ENCODE results near the gene TMEM53. TPM values are rescaled to one million over a fixed set of nuclear protein-coding genes. Genes with fewer than 3 reads are reported as not detected.

Gene TMEM53
- total and polyA plus RNA-seq, 2 donors (not counting 3 experiments of a cell fraction or from before 2014, with no cell fraction given), result 5.3 to 16.5 TPM

- no peak for FAIRE-seq
- intact Hi-C loops (cut with micrococcal nuclease), result no loop called here
Observed at GRCh38 chr1:44606701-44607281, 67.5 kb downstream of the TMEM53 start.

More at GRCh38 chr1:44606701-44607281, 67.5 kb downstream of the TMEM53 start:
- Histone ChIP-seq H4K20me1 (replicated peaks; ENCODE audit: control insufficient read depth, extremely low read depth, insufficient read depth, low read length) (no peaks in the 10 kb centered on the region), H3K4me1 (ENCODE audit: control insufficient read depth, extremely low read depth, insufficient read depth, low read length) (no peaks in the 10 kb centered on the region), H3K9me3 (replicated peaks; ENCODE audit: control insufficient read depth, insufficient read depth, low read length) (no peaks in the 10 kb centered on the region), H3K27me3 (ENCODE audit: control insufficient read depth in 2 of 2, insufficient read depth in 2 of 2, low read length in 2 of 2) (peaks cover 7% of the 10 kb centered on the region in 2 experiments), H3K27ac (ENCODE audit: insufficient read depth, low read depth, low read length) (no peak overlapping the region), H2AFZ (ENCODE audit: low read depth, low read length) (no peak overlapping the region), H3K9ac (replicated peaks; ENCODE audit: extremely low read depth, insufficient read depth, low read length) (no peak overlapping the region), H3K4me2 (ENCODE audit: insufficient read depth, low read length) (no peak overlapping the region), H3K4me3 (replicated peaks in 1 of 3; ENCODE audit: insufficient read depth in 1 of 3, low read depth in 1 of 3, low read length in 3 of 3) (no peak overlapping the region), H3K79me2 (ENCODE audit: control insufficient read depth, insufficient read depth, low read length) (no peaks in the 10 kb centered on the region), H3K9me1 (replicated peaks; ENCODE audit: control insufficient read depth, extremely low read depth, insufficient read depth, low read length) (no peaks in the 10 kb centered on the region), H3K36me3 (ENCODE audit: control insufficient read depth in 2 of 2, extremely low read depth in 1 of 2, insufficient read depth in 2 of 2, low read length in 2 of 2) (no peaks in the 10 kb centered on the region)
- POLR2A ChIA-PET, result interaction anchor here (0.7 kb wide), 1 partner anchor 265 kb away, joined by 3 read pairs; no protein-coding TSS in a partner anchor
- no peak for TF ChIP-seq POLR2A (IDR thresholded peaks at IDR 0.05; ENCODE audit: low read depth, low read length)
- no peak for TF ChIP-seq CTCF (IDR thresholded peaks at IDR 0.05; ENCODE audit: extremely low read depth in 1 of 2, insufficient read depth in 1 of 2, low read depth in 1 of 2, low read length in 2 of 2)
- no peak for TF ChIP-seq FOS (IDR thresholded peaks at IDR 0.05; ENCODE audit: borderline replicate concordance, insufficient read depth, low read length)
- TF ChIP-seq MYC (IDR thresholded peaks at IDR 0.05; ENCODE audit: low read depth, low read length), result no peak
- TF ChIP-seq GATA2 (IDR thresholded peaks at IDR 0.05; ENCODE audit: insufficient read depth, insufficient read length, low read depth, low read length), result no peak
- no peak for TF ChIP-seq EZH2 (IDR thresholded peaks at IDR 0.05; ENCODE audit: borderline replicate concordance, low read depth, low read length, severe bottlenecking)
- TF ChIP-seq POLR2AphosphoS5 (IDR thresholded peaks at IDR 0.05; ENCODE audit: insufficient read depth, low read depth, low read length), result no peak
- TF ChIP-seq JUN (IDR thresholded peaks at IDR 0.05; ENCODE audit: borderline replicate concordance, insufficient read depth, insufficient read length, low read depth), result no peak
- TF ChIP-seq MAX (IDR thresholded peaks at IDR 0.05; ENCODE audit: insufficient read depth, insufficient read length), result no peak
- CTCF ChIA-PET, result no interaction called here
- BruUV-seq (replicated peaks), result no TSS peak
- no peak for DNase-seq (ENCODE audit: low read depth, low spot score)
- dilution Hi-C loops (cut with MboI; ENCODE audit: extremely low pct_ligation_motif_present, low sequenced_read_pairs), result no loop called here

Data from endothelial cell of umbilical vein (primary cell).